Measurements from ENCODE around the gene ATG2B.

ATG2B gene

GRCh38 chr14:96362965-96363750 lies at the start of gene ATG2B, which contains the start of gene GSKIP:
TSS of gene ATG2B (minus strand) at chr14:96363341. CDS start at chr14:96362976, 365 bp downstream.
TSS of gene GSKIP (plus strand) at chr14:96363526. CDS start at chr14:96382248, 18,722 bp downstream.
- DNase-seq, result peak; percentile 98

GRCh38 chr14:96410119-96410518 lies 47.0 kb upstream of the ATG2B start:
- no peak for DNase-seq

GRCh38 chr14:96409701-96410100 lies 46.6 kb upstream of the ATG2B start:
- DNase-seq, result no peak

- DNase-seq, result no peak
Measured at GRCh38 chr14:96408608-96409007, 45.5 kb upstream of the ATG2B start.

GRCh38 chr14:96407935-96408570 lies 44.9 kb upstream of the ATG2B start:
- DNase-seq, result no peak

- no peak for DNase-seq
Measured at GRCh38 chr14:96405677-96406076, 42.5 kb upstream of the ATG2B start.

- DNase-seq, result no peak
Measured at GRCh38 chr14:96403409-96403808, 40.3 kb upstream of the ATG2B start.

GRCh38 chr14:96400495-96400894 lies 37.4 kb upstream of the ATG2B start:
- no peak for DNase-seq

GRCh38 chr14:96399405-96399804 lies 36.3 kb upstream of the ATG2B start:
- DNase-seq, result no peak

- no peak for DNase-seq
Measured at GRCh38 chr14:96398921-96399320, 35.8 kb upstream of the ATG2B start.

GRCh38 chr14:96398432-96398831 lies 35.3 kb upstream of the ATG2B start:
- DNase-seq, result no peak

- DNase-seq, result no peak
Measured at GRCh38 chr14:96394047-96394815, 31.1 kb upstream of the ATG2B start.

GRCh38 chr14:96393071-96393691 lies 30.0 kb upstream of the ATG2B start:
- no peak for DNase-seq

GRCh38 chr14:96391293-96392118 lies 28.4 kb upstream of the ATG2B start:
- DNase-seq, result peak; percentile 100

- no peak for DNase-seq
Measured at GRCh38 chr14:96390965-96391292, 27.8 kb upstream of the ATG2B start.

GRCh38 chr14:96385385-96385784 lies 22.2 kb upstream of the ATG2B start:
- no peak for DNase-seq

GRCh38 chr14:96384740-96385139 lies 21.6 kb upstream of the ATG2B start:
- no peak for DNase-seq

GRCh38 chr14:96384053-96384452 lies 20.9 kb upstream of the ATG2B start:
- no peak for DNase-seq

GRCh38 chr14:96383445-96383844 lies 20.3 kb upstream of the ATG2B start:
- no peak for DNase-seq

GRCh38 chr14:96380735-96381134 lies 17.6 kb upstream of the ATG2B start:
- DNase-seq, result no peak

- no peak for DNase-seq
Measured at GRCh38 chr14:96376093-96376492, 13.0 kb upstream of the ATG2B start.

- no peak for DNase-seq
Measured at GRCh38 chr14:96373538-96373937, 10.4 kb upstream of the ATG2B start.
